Measurements from ENCODE around the gene ITGB1BP1.

Gene ITGB1BP1

GRCh38 chr2:9424447-9425164 is 1.3 kb upstream of the ITGB1BP1 start:
- DNase-seq, result no peak

- DNase-seq, result peak; percentile 33
Observed at GRCh38 chr2:9423922-9424272, 569 bp upstream of the ITGB1BP1 start.

- peak; percentile 75 for DNase-seq
Observed at GRCh38 chr2:9422321-9423099, 818 bp downstream of the ITGB1BP1 start.

DNA sequence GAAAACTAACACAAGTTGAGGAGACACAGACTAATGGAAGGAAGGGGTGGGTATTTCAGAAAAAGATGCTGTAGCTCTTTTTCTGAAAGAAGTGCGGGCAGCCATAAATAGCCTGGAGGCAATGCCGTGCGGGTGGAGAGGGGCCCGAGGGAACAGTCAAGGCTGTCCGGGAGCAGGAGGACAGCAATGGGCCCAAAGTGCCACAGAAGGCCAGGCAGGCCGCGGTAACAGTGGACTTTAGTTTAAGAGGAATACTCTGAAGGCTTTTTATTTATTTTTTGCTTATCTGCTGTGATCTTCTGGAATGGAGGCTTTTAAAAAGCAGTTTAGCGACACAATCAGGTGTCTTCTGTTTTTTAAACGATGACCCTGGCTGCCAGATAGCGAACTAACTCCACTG is 2.8 kb downstream of the ITGB1BP1 start:
- DNase-seq, result no peak

GRCh38 chr2:9419541-9419940 is 3.8 kb downstream of the ITGB1BP1 start:
- DNase-seq, result no peak

DNA sequence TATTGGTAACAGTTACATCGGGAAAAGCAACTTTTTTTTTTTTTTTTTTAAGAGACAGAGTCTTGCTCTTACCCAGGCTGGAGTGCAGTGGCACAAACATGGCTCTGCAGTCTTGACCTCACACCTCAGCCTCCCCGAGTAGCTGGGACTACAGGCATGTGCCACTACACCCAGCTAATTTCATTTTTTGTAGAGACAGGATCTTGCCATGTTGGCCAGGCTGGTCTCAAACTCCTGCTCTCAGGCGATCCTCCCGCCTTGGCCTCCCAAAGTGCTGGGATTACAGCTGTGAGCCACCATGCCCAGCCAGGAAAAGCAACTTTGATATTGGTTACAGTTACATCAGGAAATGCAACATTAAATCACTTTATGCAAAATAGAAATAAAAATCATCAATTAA is 4.6 kb downstream of the ITGB1BP1 start:
- DNase-seq, result no peak

DNA sequence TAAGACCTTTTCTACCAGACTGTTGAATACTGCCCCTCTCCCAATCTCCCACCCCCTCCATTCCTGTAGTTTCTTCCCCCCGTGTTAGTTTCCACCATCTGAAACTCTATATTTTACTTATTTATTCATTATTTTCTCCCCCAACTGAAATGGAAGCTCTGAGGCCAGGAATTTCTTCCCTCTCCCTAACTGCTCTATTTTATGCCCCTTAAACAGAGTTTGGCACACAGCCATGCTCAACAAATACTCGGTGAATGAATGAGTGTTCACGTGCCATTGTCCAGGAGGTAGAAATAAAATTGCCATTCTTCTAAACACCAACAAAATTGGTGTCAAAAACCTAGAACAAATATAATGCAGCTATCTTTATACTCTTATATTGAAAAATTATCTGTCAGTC is 5.6 kb downstream of the ITGB1BP1 start:
- DNase-seq, result no peak

GRCh38 chr2:9416962-9417316 is 6.4 kb downstream of the ITGB1BP1 start:
- DNase-seq, result no peak

DNA sequence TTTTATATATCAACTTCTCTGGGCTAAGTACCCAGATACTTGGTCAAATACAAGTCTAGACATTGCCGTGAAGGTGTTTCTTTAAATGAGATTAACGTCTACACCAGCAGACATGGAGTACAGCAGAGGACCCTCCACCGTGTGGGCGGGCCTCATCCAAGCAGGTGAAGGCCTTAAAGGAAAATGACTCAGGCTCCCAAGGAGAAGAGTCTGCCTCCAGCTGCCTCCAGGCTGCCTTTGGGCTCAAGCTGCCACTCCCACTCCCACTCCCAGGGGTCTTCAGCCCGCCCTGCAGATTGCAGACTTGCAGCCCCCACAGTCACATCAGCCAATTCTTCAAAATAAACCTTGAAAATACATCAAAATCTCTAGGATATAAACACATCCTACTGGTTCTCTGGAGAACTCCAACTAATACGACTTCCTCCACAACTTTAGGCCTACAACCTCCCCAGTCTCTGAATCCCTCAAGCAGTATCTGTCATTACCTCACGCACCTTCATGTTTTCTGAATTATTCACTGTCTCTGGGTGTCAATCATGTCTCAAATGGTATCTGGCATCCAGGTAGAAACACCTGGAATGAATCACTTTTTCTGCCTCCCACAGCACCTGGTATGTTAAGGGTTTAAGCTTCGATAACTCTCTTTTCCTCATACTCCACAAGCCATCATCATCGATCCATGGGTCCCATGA is 6.9 kb downstream of the ITGB1BP1 start:
- no peak for DNase-seq

DNA sequence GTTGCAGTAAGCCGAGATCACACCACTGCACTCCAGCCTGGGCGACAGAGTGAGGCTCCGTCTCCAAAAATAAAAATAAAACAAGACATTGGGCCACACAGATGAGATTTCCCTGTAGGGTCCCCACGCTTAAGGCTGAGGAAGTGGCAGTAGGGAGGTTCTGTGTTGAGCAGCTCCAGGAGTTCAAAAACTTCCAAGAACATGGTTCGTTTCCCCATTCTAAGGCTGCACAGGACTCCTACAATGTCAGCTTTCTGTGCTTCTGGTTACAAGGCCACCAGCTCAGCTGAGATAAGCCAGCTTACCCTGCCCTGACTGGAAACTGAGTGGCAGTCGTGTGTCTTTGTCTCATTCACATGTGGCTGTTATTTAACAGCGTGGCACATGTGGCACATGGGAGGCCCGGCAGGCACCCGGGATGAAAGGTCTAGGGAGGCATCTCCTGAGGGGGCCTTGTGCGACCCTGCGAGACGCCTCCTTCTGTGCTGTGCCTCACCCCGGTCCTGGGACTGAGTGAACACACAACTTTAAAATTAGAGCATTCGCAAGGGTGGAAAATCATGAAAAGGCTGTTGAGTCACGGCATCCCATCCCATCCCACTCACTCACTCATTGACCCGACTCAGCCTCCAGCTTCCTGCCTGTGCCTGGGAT is 7.7 kb downstream of the ITGB1BP1 start:
- DNase-seq, result no peak

GRCh38 chr2:9412781-9413180 is 10.5 kb downstream of the ITGB1BP1 start:
- no peak for DNase-seq

DNA sequence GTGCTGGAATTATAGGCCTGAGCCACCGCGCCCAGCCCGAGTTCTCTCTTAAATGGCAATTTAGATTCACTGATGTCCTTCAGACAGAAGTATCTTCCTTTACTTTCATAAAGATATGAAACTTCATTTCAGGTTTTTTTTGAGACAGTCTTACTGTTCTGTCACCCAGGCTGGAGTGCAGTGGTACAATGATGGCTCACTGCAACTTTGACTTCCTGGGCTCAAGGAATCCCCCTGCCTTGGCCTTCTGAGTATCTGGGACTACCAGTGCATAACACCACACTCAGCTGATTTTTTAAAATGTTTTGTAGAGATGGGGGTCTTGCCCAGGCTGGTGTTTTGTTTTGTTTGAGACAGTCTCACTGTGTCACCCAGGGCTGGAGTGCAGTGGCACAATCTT is 13.2 kb downstream of the ITGB1BP1 start:
- no peak for DNase-seq

DNA sequence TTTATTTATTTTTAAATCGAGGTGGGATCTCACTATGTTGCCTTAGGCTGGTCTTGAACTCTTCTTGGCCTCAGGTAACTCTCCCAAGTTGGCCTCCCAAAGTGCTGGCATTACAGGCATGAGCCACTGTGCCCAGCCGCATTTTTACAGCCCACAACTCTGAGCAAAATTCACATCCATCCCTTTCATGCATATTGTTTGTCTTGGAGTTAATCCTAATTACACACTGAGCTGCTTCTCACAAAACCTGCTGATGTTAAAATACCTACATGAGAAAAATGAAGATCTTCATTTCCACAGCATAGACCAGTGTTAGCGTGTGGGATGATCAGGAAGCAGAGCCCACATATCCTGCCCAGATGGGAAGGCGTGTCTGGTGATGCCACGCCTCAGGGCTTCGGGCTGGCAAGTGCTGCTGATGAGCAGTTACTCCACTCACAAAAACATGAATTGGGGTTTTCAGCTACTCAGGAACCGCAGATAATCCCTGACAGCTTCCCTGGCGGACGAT is 14.6 kb downstream of the ITGB1BP1 start:
- no peak for DNase-seq

GRCh38 chr2:9407363-9407811 is 15.9 kb downstream of the ITGB1BP1 start:
- DNase-seq, result no peak

DNA sequence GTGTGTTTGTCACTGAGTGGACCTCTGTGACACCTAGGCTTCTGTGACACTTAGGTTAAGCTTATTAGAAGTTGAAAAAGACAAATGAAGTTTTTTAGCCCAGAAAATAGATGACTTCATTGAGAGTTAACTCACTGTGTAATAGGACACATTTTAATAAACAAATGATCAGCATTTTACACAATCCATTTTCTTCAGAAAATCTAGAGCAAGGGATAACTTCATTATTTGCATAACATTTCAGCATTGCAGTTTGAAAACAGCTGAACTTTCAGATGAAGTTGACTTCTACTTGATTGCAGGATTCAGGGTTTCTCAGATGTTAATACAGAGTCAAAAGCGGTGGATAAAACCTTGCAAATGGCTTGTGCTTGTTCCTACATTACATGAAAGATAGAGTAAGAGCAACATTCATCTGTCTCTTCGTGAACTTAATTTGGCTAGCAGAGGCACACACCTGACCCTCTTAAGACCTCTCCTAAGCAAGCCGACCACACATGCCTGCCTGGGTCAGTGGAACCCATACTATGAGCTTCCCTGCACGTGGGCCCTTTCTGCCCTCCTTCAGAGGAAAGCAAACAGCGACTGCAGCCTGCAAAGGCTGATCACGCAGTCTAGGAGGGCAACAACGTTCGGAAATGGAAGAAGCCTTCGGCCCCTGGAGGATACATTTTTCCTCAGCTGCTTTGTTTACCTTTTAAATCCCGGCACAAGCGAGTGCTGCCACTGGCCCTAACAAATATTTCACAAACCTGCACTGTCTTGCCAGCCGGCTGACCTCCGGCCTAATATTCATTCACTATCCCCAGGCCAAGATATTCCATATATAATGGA is 16.6 kb downstream of the ITGB1BP1 start:
- DNase-seq, result no peak

DNA sequence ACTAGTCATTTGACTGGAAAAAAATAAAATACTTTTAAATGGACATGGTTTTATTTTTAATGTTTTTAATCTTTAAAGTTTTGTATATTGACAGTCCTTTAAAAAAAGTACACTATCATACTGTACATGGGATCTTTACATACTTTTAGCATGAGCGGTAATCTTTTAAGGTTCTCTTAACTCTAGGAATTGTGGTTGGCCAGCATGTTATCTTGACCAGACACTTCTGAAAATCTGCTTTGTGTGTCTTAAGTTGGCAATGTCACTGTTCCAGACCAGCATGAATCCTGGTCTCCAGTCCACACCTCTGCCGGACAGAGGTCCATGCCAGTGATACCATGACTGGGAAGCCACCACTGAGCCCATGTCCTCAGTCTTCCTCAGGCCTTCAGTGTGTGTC is 17.7 kb downstream of the ITGB1BP1 start:
- DNase-seq, result no peak

- DNase-seq, result no peak
Observed at GRCh38 chr2:9404451-9404850, 18.9 kb downstream of the ITGB1BP1 start.

- DNase-seq, result no peak
Observed at GRCh38 chr2:9403924-9404323, 19.4 kb downstream of the ITGB1BP1 start.

DNA sequence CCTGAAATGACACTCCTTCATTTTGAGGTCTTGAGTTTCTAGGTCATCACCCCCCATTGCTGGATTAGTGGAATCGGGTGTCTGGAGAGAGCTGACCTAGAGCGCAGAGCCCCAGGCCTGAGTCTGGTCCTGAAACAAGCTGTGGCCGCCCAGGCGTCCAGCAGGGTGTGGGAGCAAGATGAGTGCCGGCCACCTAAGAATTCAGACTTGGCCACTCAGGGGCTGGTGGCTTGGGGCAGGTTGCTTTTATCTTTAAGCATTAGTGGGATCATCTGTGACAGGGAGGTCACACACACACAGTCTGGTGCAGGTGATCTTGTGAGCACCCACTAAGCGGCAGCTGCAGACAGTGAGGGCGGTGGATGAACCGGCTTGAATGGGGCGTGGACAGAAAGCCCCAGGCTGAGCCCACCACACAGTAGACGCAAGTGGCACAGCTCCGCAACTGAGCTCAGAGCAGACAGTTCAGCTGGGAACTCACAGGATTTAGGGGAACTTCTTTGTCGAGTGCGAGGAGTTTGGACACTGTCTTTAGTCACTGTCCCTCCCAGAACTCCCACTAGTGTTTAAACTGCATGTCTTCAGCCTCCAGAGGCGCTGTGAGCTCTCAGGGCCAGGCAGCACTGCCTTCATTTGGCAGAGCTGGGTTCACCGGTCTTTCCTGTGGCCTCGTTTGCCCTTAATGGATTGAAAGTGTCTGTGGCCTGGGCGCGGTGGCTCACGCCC is 21.5 kb downstream of the ITGB1BP1 start:
- no peak for DNase-seq

GRCh38 chr2:9401059-9401547 is 22.2 kb downstream of the ITGB1BP1 start:
- DNase-seq, result no peak

- no peak for DNase-seq
Observed at GRCh38 chr2:9400268-9401058, 22.9 kb downstream of the ITGB1BP1 start.

All from activated CD4-positive, alpha-beta T cell treated with anti-CD3 and anti-CD28 coated beads, Interleukin-10, Interleukin-2, amounts not matched to agents 100 ng/mL and 50 ng/mL, durations not matched to agents 16 hours and 8 hours (primary cell).